HepG2 (cell line): ENCODE data around the gene TOB1. TPM values are rescaled to one million over a fixed set of nuclear protein-coding genes. Genes with fewer than 3 reads are reported as not detected.
A peak's percentile ranks its signal among the peaks of the same experiment; 100 is the strongest.

Experiments
- ASH2L ChIP-seq: fragments of 300-600, 200-600 bp; sonication (generic); IDR thresholded peaks from 2 replicates; pipeline ENCODE4 v1.7.0; 2017; ENCODE audit warnings: low read depth, mild to moderate bottlenecking, moderate library complexity, mixed read lengths, low read length; ENCODE audit not compliant: insufficient read length
- CBX5 ChIP-seq: sonication (generic); formaldehyde crosslinking; IDR thresholded peaks from 2 replicates; pipeline ENCODE4 v1.4.0; 2020; ENCODE audit warnings: missing genetic modification reagents, borderline replicate concordance
- CSRNP2 ChIP-seq: sonication (generic); formaldehyde crosslinking; conservative IDR thresholded peaks from 2 replicates; pipeline ENCODE4 v1.8.0; 2022; ENCODE audit warnings: low read depth, missing genetic modification reagents
- FIP1L1 ChIP-seq: fragments of 200-400 bp; formaldehyde crosslinking; IDR thresholded peaks from 2 replicates; pipeline ENCODE4 v1.6.1; 2018; ENCODE audit warnings: low read depth, mild to moderate bottlenecking, low read length, moderate library complexity, borderline replicate concordance; ENCODE audit not compliant: insufficient read depth
- GLMP ChIP-seq: sonication (generic); formaldehyde crosslinking; IDR thresholded peaks from 2 replicates; pipeline ENCODE4 v1.9.0; 2021; ENCODE audit warnings: missing genetic modification reagents, mild to moderate bottlenecking, borderline replicate concordance
- HDAC2 ChIP-seq: sonication (generic); formaldehyde crosslinking; IDR thresholded peaks from 2 replicates; pipeline ENCODE4 v1.4.0; 2020; ENCODE audit warnings: missing genetic modification reagents
- ONECUT2 ChIP-seq: sonication (generic); formaldehyde crosslinking; IDR thresholded peaks from 2 replicates; pipeline ENCODE4 v1.4.0; 2020; ENCODE audit warnings: missing genetic modification reagents
- PAX8 ChIP-seq: sonication (generic); formaldehyde crosslinking; IDR thresholded peaks from 2 replicates; pipeline ENCODE4 v1.8.0; 2022; ENCODE audit warnings: mild to moderate bottlenecking, missing genetic modification reagents, borderline replicate concordance
- PHF21A ChIP-seq: sonication (generic); formaldehyde crosslinking; IDR thresholded peaks from 2 replicates; pipeline ENCODE4 v1.5.0; 2020; ENCODE audit warnings: mild to moderate bottlenecking, missing genetic modification reagents
- POLR2A ChIP-seq, 2 experiments: IDR thresholded peaks; 2 replicates each; pipeline ENCODE4 v1.6.1; 2011; ENCODE audit warnings: low read depth in 2 of 2, low read length in 2 of 2, mild to moderate bottlenecking in 1 of 2, moderate library complexity in 1 of 2; ENCODE audit not compliant: insufficient read depth in 1 of 2
- RFX3 ChIP-seq: IDR thresholded peaks from 2 replicates; pipeline ENCODE4 v1.6.1; 2016; ENCODE audit warnings: missing biosample characterization, missing genetic modification reagents
- SIX4 ChIP-seq: sonication (generic); formaldehyde crosslinking; IDR thresholded peaks from 2 replicates; pipeline ENCODE4 v1.4.0; 2020; ENCODE audit warnings: missing genetic modification reagents
- ZNF138 ChIP-seq: sonication (generic); formaldehyde crosslinking; IDR thresholded peaks from 2 replicates; pipeline ENCODE4 v1.5.0; 2020; ENCODE audit warnings: mild to moderate bottlenecking, low read depth, missing genetic modification reagents
- ZNF276 ChIP-seq: sonication (generic); formaldehyde crosslinking; IDR thresholded peaks from 2 replicates; pipeline ENCODE4 v1.4.0; 2020; ENCODE audit warnings: mild to moderate bottlenecking, low read depth, missing genetic modification reagents
- ZNF331 ChIP-seq: sonication (generic); formaldehyde crosslinking; IDR thresholded peaks from 2 replicates; pipeline ENCODE4 v1.4.0; 2020; ENCODE audit warnings: missing genetic modification reagents
- ZNF605 ChIP-seq: sonication (generic); formaldehyde crosslinking; IDR thresholded peaks from 2 replicates; pipeline ENCODE4 v1.8.0; 2022; ENCODE audit warnings: mild to moderate bottlenecking, missing genetic modification reagents
- polyA plus RNA-seq, 8 experiments: library from polyadenylated mRNA; depleted of rRNA in 3 of 8; stranded (reverse) in 7 of 8; unstranded in 1 of 8; fragments of >200 nt; fragmentation: Illumina TruSeq in 4 of 8; extraction: Trizol in 4 of 8; gene quantifications; 2 replicates each; pipeline versions ENCODE4 v1.2.1 to v1.2.3, GENCODE V29; 2011 to 2016; ENCODE audit warnings: low read depth in 4 of 8, missing spikeins in 1 of 8, mixed read lengths in 1 of 8; ENCODE audit not compliant: insufficient read depth in 1 of 8
- total RNA-seq, 5 experiments: library from RNA; depleted of rRNA; stranded (reverse); fragments of >200 nt; fragmentation: Illumina TruSeq; extraction: Trizol; gene quantifications; 2 replicates each; pipeline ENCODE4 v1.2.3, GENCODE V29; 2016; ENCODE audit warnings: low read depth in 1 of 5
- TF ChIP-seq, protein P1 (sequence below), 2 experiments: sonication (generic) in 1 of 2; formaldehyde crosslinking in 1 of 2; IDR thresholded peaks; 2 replicates each; pipeline versions ENCODE4 v1.4.0 to v1.6.1; 2016 to 2020; ENCODE audit warnings: borderline replicate concordance in 1 of 2, low read depth in 1 of 2, mild to moderate bottlenecking in 1 of 2, missing genetic modification reagents in 1 of 2
- TF ChIP-seq, protein P2 (sequence below), 2 experiments: fragments of 450-650 bp in 1 of 2; sonication (generic) in 1 of 2; formaldehyde crosslinking; IDR thresholded peaks; 2 replicates each; pipeline versions ENCODE4 v1.5.0 to v1.8.0; 2020 to 2022; ENCODE audit warnings: mild to moderate bottlenecking in 1 of 2, missing genetic modification reagents in 1 of 2

Gene TOB1
- total and polyA plus RNA-seq, 2 of the 13 experiments (the other 11 are each of a cell fraction or from before 2014, with no cell fraction given) = 21.9 to 57.7 TPM

- TF ChIP-seq CSRNP2 (CRISPR knock-in tag) (no peak), ASH2L (no peak), PAX8 (CRISPR knock-in tag) (no peak), HDAC2 (CRISPR knock-in tag) (peak; percentile 79), PHF21A (CRISPR knock-in tag) (peak; percentile 51; the same call in 1 of the 2 replicates), CBX5 (peak; percentile 50; the same call in 1 of the 2 replicates), ZNF331 (CRISPR knock-in tag) (peak; percentile 68; the same call in 1 of the 2 replicates), SIX4 (CRISPR knock-in tag) (no peak), ONECUT2 (CRISPR knock-in tag) (no peak), ZNF276 (CRISPR knock-in tag) (no peak), FIP1L1 (no peak), ZNF605 (CRISPR knock-in tag) (peak; percentile 73), POLR2A (IDR thresholded peaks at IDR 0.05; ENCODE audit: insufficient read depth in 1 of 2, low read depth in 2 of 2, low read length in 2 of 2) (no peak), ZNF138 (CRISPR knock-in tag) (no peak), RFX3 (no peak), GLMP (no peak)
- TF ChIP-seq, protein P1, sequence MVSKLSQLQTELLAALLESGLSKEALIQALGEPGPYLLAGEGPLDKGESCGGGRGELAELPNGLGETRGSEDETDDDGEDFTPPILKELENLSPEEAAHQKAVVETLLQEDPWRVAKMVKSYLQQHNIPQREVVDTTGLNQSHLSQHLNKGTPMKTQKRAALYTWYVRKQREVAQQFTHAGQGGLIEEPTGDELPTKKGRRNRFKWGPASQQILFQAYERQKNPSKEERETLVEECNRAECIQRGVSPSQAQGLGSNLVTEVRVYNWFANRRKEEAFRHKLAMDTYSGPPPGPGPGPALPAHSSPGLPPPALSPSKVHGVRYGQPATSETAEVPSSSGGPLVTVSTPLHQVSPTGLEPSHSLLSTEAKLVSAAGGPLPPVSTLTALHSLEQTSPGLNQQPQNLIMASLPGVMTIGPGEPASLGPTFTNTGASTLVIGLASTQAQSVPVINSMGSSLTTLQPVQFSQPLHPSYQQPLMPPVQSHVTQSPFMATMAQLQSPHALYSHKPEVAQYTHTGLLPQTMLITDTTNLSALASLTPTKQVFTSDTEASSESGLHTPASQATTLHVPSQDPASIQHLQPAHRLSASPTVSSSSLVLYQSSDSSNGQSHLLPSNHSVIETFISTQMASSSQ (IDR thresholded peaks at IDR 0.05; ENCODE audit: low read depth) = no peak
- TF ChIP-seq, protein P1 (CRISPR knock-in tag; IDR thresholded peaks at IDR 0.05; ENCODE audit: borderline replicate concordance) = peak; percentile 38; the same call in 1 of the 2 replicates
- TF ChIP-seq, protein P2, sequence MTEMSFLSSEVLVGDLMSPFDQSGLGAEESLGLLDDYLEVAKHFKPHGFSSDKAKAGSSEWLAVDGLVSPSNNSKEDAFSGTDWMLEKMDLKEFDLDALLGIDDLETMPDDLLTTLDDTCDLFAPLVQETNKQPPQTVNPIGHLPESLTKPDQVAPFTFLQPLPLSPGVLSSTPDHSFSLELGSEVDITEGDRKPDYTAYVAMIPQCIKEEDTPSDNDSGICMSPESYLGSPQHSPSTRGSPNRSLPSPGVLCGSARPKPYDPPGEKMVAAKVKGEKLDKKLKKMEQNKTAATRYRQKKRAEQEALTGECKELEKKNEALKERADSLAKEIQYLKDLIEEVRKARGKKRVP (CRISPR knock-in tag; IDR thresholded peaks at IDR 0.05) = no peak
These were observed 32.9 kb upstream of the TOB1 start (continued) for GRCh38 chr17:50899005-50899460.
